ENCODE results near the gene PDYN. TPM values are rescaled to one million over a fixed set of nuclear protein-coding genes. Genes with fewer than 3 reads are reported as not detected.

Gene PDYN
- total RNA-seq, 1 donor from 2014 or later: not detected

GRCh38 chr20:1942486-1943274, 51.2 kb downstream of the PDYN start:
- no peak for TF ChIP-seq CTCF (IDR thresholded peaks at IDR 0.05; ENCODE audit: insufficient read depth, low read length, poor library complexity, severe bottlenecking)
- no peak overlapping the region for H3K4me3 ChIP-seq (ENCODE audit: low read depth, low read length)

GRCh38 chr20:1942061-1942460, 51.8 kb downstream of the PDYN start:
- no peak for TF ChIP-seq CTCF (IDR thresholded peaks at IDR 0.05; ENCODE audit: insufficient read depth, low read length, poor library complexity, severe bottlenecking)
- H3K4me3 ChIP-seq (ENCODE audit: low read depth, low read length): no peak overlapping the region
- H3K36me3 ChIP-seq (ENCODE audit: control insufficient read depth, insufficient read depth, low read length): peaks cover 2% of the 10 kb centered on the region
- DNase-seq (ENCODE audit: low read depth): no peak
- peaks cover 11% of the 10 kb centered on the region for H3K27me3 ChIP-seq (ENCODE audit: control insufficient read depth, insufficient read depth, low read length)

More at GRCh38 chr20:1942486-1943274, 51.2 kb downstream of the PDYN start:
- no peak for DNase-seq (ENCODE audit: low read depth)
- Histone ChIP-seq H3K27me3 (ENCODE audit: control insufficient read depth, insufficient read depth, low read length) (peaks cover 17% of the 10 kb centered on the region), H3K36me3 (ENCODE audit: control insufficient read depth, insufficient read depth, low read length) (peaks cover 2% of the 10 kb centered on the region)

GRCh38 chr20:1941226-1941625, 52.6 kb downstream of the PDYN start:
- DNase-seq (ENCODE audit: low read depth): no peak
- TF ChIP-seq CTCF (IDR thresholded peaks at IDR 0.05; ENCODE audit: insufficient read depth, low read length, poor library complexity, severe bottlenecking): no peak
- H3K4me3 ChIP-seq (ENCODE audit: low read depth, low read length): no peak overlapping the region
- H3K36me3 ChIP-seq (ENCODE audit: control insufficient read depth, insufficient read depth, low read length): peaks cover 2% of the 10 kb centered on the region
- peaks cover 8% of the 10 kb centered on the region for H3K27me3 ChIP-seq (ENCODE audit: control insufficient read depth, insufficient read depth, low read length)

- TF ChIP-seq CTCF (IDR thresholded peaks at IDR 0.05; ENCODE audit: insufficient read depth, low read length, poor library complexity, severe bottlenecking): no peak
- Histone ChIP-seq H3K36me3 (ENCODE audit: control insufficient read depth, insufficient read depth, low read length) (peaks cover 2% of the 10 kb centered on the region), H3K27me3 (ENCODE audit: control insufficient read depth, insufficient read depth, low read length) (peaks cover 8% of the 10 kb centered on the region), H3K4me3 (ENCODE audit: low read depth, low read length) (no peak overlapping the region)
- no peak for DNase-seq (ENCODE audit: low read depth)
Observed at GRCh38 chr20:1940581-1940980, 53.3 kb downstream of the PDYN start.

- DNase-seq (ENCODE audit: low read depth): no peak
- Histone ChIP-seq H3K4me3 (ENCODE audit: low read depth, low read length) (no peak overlapping the region), H3K36me3 (ENCODE audit: control insufficient read depth, insufficient read depth, low read length) (peaks cover 2% of the 10 kb centered on the region), H3K27me3 (ENCODE audit: control insufficient read depth, insufficient read depth, low read length) (peaks cover 3% of the 10 kb centered on the region)
- no peak for TF ChIP-seq CTCF (IDR thresholded peaks at IDR 0.05; ENCODE audit: insufficient read depth, low read length, poor library complexity, severe bottlenecking)
Observed at GRCh38 chr20:1939270-1939595, 54.6 kb downstream of the PDYN start.

All from kidney epithelial cell (primary cell).